T follicular helper cell (primary cell): ENCODE measurements around the gene VANGL2.

Experiments
- DNase-seq: peaks from one replicate; pipeline ENCODE4 v3.0.0-alpha.2; 2020; ENCODE audit warnings: low read depth

VANGL2 gene

DNA sequence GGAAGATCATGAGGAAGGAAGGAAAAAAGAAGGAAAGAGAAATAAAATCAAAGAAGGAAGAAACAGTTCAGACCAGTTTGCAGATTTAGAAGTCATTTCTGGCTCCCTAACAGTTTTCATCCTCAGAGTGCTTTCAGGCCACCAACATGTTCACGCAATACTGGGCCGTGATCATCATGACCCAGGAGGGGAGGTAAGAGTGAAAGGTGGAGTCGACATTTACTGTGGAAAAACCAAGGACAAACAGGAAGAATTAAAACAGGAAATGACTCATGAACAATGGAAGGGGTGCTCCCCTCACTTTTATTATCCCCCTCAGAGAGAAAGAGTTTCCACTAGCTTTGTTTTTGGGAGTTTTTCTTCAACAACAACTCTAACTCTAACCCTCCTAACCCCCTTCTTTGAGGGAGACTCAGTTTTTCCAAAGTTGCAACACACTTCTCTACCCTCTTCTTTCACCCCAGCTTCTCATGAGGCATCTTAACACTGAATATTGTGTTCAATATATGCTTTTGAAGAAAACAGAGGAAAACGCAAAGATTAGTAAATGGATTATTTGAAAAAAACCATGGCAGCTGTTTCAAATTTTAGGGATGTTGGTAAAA, 60.4 kb downstream of the VANGL2 start:
- no peak for DNase-seq

DNA sequence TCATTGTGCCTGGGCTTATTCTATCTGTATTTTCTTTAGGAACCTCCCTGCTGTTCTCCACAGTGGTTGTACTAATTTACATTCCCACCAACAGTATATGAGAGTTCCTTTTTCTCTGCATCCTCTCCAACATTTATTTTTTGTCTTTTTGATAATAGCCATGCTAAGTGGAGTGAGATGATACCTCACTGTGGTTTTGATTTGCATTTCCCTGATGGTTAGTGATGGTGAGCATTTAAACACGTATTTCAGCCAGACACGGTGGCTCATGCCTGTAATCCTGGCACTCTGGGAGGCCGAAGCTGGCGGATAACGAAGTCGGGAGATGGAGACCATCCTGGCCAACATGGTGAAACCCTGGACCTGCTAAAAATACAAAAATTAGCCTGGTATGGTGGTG, 64.8 kb downstream of the VANGL2 start:
- DNase-seq = no peak

DNA sequence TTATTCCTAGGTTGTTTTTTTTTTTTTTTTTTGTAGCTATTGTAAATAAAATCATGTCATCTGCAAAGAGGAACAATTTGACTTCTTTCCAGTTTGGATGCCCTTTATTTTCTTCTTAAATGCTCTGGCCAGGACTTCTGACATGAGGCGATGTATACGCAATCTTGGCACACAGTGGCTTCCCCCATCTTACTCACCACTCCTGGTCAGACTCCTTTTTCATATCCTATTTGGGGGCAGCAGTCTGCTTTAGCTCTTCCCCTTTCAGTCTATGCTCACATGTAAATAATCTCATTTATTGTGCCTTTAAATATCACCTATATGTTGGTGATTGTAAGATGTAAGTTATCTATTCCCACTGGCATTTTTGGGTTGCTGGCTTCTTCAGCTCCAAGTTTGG, 66.6 kb downstream of the VANGL2 start:
- DNase-seq = no peak

GRCh38 chr1:160467576-160467975, 67.2 kb downstream of the VANGL2 start:
- no peak for DNase-seq

GRCh38 chr1:160471253-160471652, 70.9 kb downstream of the VANGL2 start:
- no peak for DNase-seq

DNA sequence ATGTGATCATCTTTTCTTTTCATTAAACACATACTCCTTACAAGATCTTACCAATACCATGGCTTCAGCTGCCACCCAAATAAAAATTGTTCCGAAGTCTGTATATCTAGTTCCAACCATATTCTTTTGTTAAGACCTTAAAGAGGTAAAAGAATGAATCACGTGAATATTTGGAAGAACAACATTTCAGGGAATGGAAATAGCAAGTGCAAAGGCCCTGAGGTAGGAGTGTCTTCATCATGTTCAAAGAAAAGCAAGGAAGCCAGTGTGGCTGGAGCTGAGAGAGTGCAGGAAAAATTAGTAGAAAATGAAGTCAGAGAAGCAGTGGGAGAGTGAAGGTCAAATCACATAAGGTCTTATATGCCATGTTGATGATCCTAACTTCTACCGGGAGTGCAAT, 71.7 kb downstream of the VANGL2 start:
- no peak for DNase-seq

DNA sequence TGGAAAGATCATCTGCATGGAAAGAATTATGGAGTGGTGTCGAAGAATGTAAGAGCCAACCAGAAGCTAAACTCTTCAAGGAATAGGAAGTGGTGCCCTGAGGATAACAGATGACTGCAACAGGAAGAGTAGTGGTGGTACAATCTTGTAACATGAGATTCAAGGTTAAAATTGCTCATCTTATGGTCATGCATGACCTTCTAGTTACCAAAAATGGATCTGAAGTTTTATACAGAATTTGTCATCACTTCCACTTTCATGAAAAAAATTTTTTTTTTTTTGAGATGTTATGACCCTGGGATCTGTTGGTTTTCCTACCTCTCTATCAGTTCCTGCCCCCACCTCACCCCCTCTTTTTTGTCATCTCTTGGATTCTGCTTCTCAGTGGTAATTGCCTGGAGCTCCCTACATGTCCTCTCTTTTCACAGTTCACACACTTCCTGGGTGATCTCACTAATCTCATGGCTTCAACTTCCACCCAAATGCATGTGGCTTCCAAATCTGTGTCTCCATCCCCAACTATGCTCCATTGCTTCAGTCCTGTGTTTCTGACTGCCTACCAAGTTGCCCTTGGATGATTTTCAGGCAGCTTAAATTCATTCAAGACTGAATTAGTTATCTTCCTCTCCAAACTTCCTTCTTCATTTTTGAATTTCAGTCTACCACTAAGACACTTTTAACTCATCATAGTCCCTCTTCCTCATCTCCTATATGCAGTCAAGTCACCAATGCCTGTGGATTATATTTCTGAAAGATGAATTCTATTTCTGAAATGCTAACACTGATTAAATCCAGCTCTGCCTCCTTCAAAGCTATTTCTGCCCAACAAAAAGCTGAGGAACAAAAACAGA, 74.3 kb downstream of the VANGL2 start:
- DNase-seq = no peak
